GM18505 (cell line): ENCODE measurements around the gene DVL1.
"Not testable (repeated sequence)": the region's sequence is repeated elsewhere in the genome, so short reads cannot be mapped to it uniquely, and the experiment has no call there.

ENCODE experiments used
- ATAC-seq: cut with Tn5 transposase; IDR thresholded peaks from one replicate; pipeline ENCODE4 v1.9.1; 2021; ENCODE audit not compliant: unreplicated experiment
- POLR2A ChIP-seq: IDR thresholded peaks from 4 replicates; pipeline ENCODE4 v1.6.1; 2011; ENCODE audit warnings: borderline replicate concordance; ENCODE audit not compliant: insufficient read depth, insufficient read length; ENCODE audit errors: extremely low read depth

DVL1 gene

DNA sequence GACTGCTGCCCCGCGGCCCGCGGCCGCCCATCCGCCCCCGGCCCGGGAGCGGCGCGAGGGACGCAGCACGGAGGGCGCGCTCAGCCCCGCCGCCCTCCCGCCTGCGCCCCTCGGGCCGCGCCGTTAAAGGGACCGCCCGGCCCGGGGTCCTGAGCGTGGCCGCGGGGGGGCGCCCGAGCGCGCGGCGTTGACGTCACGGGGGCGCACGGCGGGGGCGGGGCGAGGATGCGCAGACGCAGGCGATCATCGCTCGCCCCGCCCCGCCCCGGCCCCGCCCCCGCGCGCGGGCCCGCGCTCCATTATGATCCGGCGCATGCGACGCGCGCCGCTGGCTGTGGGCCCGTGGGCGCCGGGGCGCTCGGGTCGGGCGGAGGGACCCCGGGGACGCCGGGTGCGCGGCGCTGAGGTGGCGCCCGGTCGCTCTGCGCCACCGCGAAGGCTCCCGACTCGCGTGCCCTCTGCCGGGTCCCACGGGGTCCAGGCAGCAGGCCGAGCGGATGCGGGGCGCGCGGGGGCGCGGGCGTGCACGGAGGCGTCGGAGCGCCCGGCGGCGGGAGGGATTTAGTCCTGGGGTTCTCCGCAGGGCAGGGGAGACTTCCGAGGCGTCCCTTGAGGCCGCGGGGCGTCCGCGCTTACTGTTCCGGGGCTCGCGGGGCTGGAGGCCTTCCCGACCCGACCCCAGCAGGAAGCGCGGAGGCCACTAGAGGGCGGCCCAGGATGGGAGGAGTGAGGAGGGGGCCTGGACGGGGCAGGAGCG is at the start of gene DVL1:
DVL1 (minus strand) TSS at position 163 of the 757 bp plus-strand sequence. CDS start 353 bp downstream, outside the sequence.
- ATAC-seq = peak; percentile 58
- peak; percentile 67 for TF ChIP-seq POLR2A

DNA sequence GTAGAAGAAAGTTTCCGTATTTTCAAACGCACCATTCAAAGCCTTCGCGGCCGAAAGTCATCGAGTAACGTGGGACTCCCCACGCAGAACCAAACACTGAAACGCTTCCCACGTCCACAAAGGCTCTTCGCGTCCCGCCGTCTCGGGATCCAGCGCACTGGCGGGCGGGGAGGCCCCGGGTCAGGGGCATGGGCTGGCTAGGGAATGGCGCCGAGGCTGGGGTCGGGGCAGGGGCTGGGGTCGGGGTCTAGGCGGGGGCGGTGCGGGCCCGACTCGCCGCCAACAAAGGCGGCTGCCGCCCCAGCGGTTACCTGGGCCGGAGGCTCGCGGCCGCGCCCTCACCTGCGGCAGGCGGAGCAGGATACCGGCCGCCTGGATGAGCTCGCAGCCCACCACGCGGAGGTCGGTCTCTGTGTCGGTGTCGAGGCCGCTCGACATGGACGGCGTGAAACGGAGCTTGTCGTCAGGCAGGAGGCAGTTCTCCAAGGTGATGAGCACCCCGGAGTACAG is 49.5 kb upstream of the DVL1 start:
- ATAC-seq = peak; percentile 6

DNA sequence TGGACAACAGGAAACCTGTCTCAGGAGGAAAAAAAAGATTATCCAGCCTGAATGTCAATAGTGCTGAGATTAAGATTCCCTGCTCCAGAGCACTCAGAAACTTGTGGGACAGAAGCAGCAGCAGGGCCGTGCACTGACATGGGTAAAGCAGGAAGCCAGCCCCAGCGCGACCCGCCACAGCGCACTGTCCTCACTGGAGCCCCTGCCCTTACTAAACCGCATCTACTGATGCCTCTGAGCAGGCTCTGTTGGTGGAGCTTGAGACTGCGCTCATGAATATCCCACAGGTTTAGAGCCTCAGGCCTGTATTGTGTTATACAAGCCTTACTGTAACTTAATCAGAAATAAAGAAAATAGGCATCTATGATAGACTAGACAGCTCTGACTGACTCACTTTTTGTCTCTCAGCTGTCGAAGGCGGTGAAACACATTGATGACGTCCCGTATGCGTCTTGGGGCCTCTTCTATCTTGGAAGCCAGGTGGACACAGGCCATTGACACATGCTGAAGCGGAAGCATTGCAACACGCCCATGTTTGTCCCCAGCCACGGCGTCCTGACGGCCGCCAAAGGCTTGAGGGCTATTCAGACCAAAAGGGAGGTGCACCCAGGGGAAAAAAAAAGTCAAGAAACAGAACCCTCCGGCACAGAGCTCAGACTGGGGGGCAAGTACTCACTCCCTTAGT is 48.8 kb upstream of the DVL1 start:
- no peak for ATAC-seq
- no peak for TF ChIP-seq POLR2A

More for the DNA sequence above, 49.5 kb upstream of the DVL1 start:
- TF ChIP-seq POLR2A = no peak

DNA sequence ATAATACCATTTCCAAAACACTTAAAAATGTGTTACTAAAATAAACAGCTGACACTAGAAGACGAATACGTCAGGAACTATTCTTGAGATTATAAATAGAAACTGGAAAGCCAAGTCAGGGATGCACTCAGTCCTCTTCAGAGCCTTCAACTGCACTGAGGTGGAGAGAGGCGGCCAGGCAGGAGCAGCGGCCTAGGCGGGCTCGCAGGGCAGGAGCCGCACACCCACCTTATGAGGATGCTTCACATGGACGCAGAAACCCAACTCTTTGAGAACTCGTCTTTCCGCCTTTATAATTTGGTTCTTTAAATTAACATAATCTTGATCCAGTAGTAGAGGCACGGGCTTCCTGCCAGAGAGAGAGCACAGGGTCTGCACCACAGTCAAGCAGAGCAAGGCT is 45.9 kb upstream of the DVL1 start:
- no peak for TF ChIP-seq POLR2A
- ATAC-seq = no peak

DNA sequence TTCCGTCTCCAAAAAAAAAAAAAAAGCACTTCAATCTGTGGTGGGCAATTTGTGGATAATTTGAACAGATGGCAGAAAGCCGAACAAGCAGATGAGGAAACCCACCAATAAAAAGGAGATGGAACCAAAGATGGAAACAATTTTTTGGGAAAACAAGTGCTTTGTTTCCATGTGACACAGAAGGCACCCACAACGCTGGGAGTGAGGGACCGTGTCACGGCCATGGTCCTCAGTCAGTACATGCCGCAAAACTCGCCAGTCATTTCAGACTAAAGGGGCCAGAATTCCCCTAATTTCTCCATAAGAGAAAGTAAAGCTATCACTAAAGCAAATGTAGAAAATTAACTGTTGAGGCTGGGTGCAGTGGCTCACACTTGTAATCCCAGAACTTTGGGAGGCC is 44.9 kb upstream of the DVL1 start:
- TF ChIP-seq POLR2A = no peak
- no peak for ATAC-seq

DNA sequence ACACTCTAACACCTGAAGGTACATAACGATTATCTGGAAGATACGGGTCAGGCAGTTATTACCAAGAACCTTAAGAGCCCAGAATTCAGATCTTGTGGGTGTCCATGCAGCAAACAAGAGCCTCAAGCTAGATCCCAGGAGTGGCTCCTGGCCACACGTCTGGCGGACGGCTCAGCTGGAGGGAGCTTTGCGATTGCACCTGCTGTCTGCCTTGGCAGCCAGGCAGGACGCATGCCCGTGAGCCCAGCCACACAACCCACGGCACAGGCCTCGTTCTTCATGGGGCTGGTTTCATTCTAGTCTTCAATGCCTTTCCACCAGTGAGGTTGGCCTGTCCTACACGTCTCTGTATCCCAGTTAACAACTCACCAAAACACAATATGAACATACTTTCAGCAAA is 44.2 kb upstream of the DVL1 start:
- TF ChIP-seq POLR2A = no peak
- no peak for ATAC-seq

DNA sequence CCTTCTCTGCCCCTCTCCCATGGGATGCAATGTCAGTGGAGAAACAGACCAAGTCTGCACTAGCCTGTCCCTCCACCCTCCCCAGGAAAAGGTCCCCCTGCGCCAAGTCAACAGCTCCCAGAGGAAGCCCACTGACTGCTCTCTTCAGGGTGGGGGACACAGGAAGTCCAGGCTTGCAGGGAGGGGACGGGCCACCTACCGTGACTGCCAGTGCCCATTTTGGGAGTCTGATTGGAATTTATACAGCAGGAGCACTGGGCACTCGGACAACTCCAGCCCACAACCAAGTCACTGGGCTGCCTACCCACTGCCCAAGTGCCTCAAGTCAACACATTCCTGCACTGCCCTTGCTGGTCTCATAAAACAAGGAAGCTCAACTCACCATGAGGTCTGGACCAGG is 43.8 kb upstream of the DVL1 start:
- TF ChIP-seq POLR2A = no peak
- ATAC-seq = no peak

DNA sequence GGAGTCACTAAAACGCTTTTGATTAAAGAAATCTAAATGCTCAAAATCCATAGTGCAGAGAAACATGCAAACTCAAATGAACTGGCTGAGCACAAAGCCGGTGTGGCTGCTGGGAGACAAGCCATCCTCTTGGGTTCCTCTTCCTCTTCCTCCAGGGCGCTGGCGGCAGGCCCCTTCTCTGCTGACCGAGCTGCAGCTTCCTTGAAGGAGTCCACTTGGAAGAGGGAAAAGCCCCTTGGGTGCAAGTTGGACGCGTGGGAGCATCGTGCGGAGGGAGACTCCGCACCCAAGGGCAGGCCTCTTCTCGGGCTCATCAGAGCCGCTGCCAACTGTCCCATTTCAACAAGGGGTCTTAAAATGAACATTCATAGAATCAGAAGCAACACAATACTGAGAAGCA is 42.0 kb upstream of the DVL1 start:
- no peak for ATAC-seq

DNA sequence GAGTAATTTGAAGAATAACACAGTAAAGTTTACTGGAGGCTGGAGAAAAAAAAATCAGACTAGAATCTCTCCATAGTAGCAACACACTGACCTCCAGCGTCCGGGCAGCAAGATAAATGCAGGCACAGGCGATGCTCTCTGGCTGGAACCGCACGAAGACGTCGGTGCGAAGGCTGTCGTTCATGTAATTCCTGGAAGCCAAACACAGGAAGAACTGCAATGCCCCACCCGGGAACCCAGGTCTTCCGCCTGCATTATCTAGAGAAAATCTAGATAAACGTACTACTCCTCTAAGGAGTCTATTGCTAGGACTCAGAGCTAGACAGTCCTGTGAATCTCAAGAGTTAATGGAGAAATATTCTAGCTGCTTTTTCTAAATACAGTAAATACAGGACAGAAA is 41.5 kb upstream of the DVL1 start:
- ATAC-seq = no peak
- no peak for TF ChIP-seq POLR2A

More for the DNA sequence above, 42.0 kb upstream of the DVL1 start:
- TF ChIP-seq POLR2A = no peak

DNA sequence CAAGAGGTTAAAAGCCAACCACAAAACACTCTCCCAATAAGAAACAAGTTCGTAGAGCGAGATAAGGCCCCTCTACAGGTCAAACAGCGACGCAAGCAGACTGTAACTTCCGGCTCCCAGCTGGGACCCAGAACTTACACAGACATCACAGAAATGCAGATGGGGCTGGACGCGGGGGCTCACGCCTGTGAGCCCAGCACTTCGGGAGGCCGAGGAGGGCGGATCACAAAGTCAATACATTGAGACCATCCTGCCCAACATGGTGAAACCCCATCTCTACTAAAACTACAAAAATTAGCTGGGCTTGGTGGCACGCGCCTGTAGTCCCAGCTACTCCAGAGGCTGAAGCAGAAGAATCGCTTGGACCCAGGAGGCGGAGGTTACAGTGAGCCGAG is 38.9 kb upstream of the DVL1 start:
- no peak for TF ChIP-seq POLR2A
- ATAC-seq = no peak

DNA sequence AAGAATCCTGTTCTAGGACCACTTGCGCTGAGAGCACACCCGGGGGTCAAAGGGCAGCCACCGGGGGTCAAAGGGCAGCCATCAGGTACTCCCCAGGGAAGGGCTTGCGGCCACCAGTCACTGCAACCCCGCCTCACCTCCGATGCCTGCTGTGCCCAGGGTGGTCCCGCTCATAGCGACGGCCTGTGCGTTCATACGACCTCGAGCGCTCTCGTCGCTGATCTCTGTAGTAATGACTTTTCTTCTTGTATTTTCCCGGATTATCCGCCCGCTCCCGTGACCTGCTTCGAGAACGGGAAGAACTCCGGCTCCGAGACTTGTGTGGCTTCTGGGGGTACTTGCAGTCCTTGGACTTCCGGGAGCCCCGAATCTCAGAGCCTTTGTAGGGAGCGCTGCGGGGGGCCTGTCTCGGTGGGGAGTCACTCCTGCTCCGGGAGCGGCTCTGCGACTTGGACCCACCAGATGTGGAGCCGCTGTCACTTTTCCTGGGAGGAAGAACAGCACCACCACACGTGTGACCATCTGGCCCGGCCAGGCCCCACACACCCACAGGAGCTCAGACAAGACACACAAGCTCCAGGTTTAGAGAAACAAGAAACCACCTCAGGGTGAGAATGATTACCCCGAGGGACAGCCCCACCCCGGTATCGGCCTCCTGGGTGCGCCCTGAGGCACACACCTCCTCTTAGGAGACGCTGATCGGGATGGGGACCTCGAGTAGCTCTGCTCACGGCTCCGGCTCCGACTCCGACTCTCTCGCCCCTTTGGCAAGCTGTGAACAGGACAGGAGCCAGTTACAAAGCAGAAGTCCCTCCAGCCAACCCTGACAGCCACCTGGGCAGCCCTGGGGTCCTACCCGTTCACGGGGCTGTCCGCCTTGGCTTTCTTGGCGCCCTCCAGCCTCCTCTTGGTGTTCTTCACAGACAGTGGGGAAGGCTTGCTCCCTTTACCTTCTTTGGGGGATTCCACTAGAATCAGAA is 38.2 kb upstream of the DVL1 start:
- ATAC-seq = no peak
- TF ChIP-seq POLR2A = no peak

DNA sequence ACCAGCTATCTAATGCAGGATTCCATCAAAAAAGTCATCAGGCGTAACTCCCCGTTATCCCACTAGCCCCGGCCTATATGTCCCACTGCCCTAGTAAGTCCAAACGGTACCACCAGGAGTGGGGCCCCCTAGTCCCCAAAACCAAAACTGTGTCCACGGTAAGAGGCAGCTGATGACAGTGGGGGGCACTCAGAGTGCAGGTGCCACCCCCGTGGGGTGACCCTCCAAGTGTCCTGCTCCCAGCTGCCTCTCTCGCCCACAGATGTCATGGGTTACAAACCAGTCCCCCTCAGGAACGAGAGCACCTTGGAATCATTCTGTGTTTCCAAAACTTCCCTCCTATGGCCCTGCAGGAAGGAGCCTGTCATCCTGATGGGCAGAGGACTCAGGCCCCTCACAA is 36.7 kb upstream of the DVL1 start:
- TF ChIP-seq POLR2A = no peak
- ATAC-seq = no peak

DNA sequence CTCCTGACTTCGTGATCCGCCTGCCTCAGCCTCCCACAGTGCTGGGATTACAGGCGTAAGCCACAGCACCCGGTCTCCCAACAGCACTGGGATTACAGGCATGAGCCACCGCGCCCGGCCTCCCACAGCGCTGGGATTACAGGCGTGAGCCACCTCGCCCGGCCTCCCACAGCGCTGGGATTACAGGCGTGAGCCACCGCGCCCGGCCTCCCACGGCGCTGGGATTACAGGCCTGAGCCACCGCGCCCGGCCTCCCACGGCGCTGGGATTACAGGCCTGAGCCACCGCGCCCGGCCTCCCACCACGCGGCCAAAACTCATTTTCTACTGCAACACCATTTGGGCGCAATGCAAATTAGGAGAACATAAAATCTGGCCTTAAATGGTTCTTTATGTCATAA is 36.1 kb upstream of the DVL1 start:
- not testable (repeated sequence) for ATAC-seq
